ENCODE results near the gene NFATC2. TPM values are rescaled to one million over a fixed set of nuclear protein-coding genes. Genes with fewer than 3 reads are reported as not detected.

Gene NFATC2
- total RNA-seq, 3 donors from 2014 or later = 5.9 to 11.9 (median 10.2) TPM

GRCh38 chr20:51473771-51474170 lies 68.7 kb downstream of the NFATC2 start:
- intact Hi-C loops (cut with DNase I; ENCODE audit: low total_unique reads) = no loop called here
- no peak for TF ChIP-seq CTCF (IDR thresholded peaks at IDR 0.05)
- TF ChIP-seq POLR2A (IDR thresholded peaks at IDR 0.05) = no peak
- TF ChIP-seq POLR2AphosphoS5 (IDR thresholded peaks at IDR 0.05) = no peak
- no peaks in the 10 kb centered on the region for H3K4me1 ChIP-seq

GRCh38 chr20:51473256-51473655 lies 69.3 kb downstream of the NFATC2 start:
- DNase-seq (ENCODE audit: low spot score in 2 of 2) = no peak
- no peak for TF ChIP-seq CTCF (IDR thresholded peaks at IDR 0.05)

More at GRCh38 chr20:51473771-51474170, 68.7 kb downstream of the NFATC2 start:
- Histone ChIP-seq H3K27ac (no peak overlapping the region), H3K36me3 (no peaks in the 10 kb centered on the region), H3K27me3 (no peaks in the 10 kb centered on the region), H3K4me3 (no peak overlapping the region), H3K9me3 (no peaks in the 10 kb centered on the region)
- no peak for DNase-seq (ENCODE audit: low spot score in 2 of 2)

GRCh38 chr20:51470907-51471411 lies 71.6 kb downstream of the NFATC2 start:
- H3K4me3 ChIP-seq = no peak overlapping the region
- no peaks in the 10 kb centered on the region for H3K9me3 ChIP-seq
- TF ChIP-seq POLR2A (IDR thresholded peaks at IDR 0.05) (no peak), CTCF (IDR thresholded peaks at IDR 0.05) (no peak), POLR2AphosphoS5 (IDR thresholded peaks at IDR 0.05) (no peak)
- no peaks in the 10 kb centered on the region for H3K27me3 ChIP-seq
- H3K4me1 ChIP-seq = no peaks in the 10 kb centered on the region
- DNase-seq (ENCODE audit: low spot score in 2 of 2) = no peak
- H3K36me3 ChIP-seq = no peaks in the 10 kb centered on the region
- no peak overlapping the region for H3K27ac ChIP-seq
- intact Hi-C loops (cut with DNase I; ENCODE audit: low total_unique reads) = no loop called here

More at GRCh38 chr20:51473256-51473655, 69.3 kb downstream of the NFATC2 start:
- H3K4me1 ChIP-seq = no peaks in the 10 kb centered on the region
- H3K27me3 ChIP-seq = no peaks in the 10 kb centered on the region
- H3K9me3 ChIP-seq = no peaks in the 10 kb centered on the region
- intact Hi-C loops (cut with DNase I; ENCODE audit: low total_unique reads) = no loop called here
- H3K27ac ChIP-seq = no peak overlapping the region
- H3K4me3 ChIP-seq = no peak overlapping the region
- H3K36me3 ChIP-seq = no peaks in the 10 kb centered on the region

- intact Hi-C loops (cut with DNase I; ENCODE audit: low total_unique reads) = no loop called here
- Histone ChIP-seq H3K4me1 (no peaks in the 10 kb centered on the region), H3K36me3 (no peaks in the 10 kb centered on the region), H3K27me3 (no peaks in the 10 kb centered on the region), H3K27ac (no peak overlapping the region), H3K9me3 (no peaks in the 10 kb centered on the region), H3K4me3 (no peak overlapping the region)
- no peak for DNase-seq (ENCODE audit: low spot score in 2 of 2)
- TF ChIP-seq POLR2AphosphoS5 (IDR thresholded peaks at IDR 0.05) (no peak), CTCF (IDR thresholded peaks at IDR 0.05) (no peak), POLR2A (IDR thresholded peaks at IDR 0.05) (no peak)
Observed at GRCh38 chr20:51470499-51470820, 72.1 kb downstream of the NFATC2 start.

- H3K27ac ChIP-seq = no peak overlapping the region
- H3K4me3 ChIP-seq = no peak overlapping the region
- TF ChIP-seq CTCF (IDR thresholded peaks at IDR 0.05) = no peak
- TF ChIP-seq POLR2AphosphoS5 (IDR thresholded peaks at IDR 0.05) = no peak
- TF ChIP-seq POLR2A (IDR thresholded peaks at IDR 0.05) = no peak
- DNase-seq (ENCODE audit: low spot score in 2 of 2) = no peak
- intact Hi-C loops (cut with DNase I; ENCODE audit: low total_unique reads) = no loop called here
- H3K36me3 ChIP-seq = no peaks in the 10 kb centered on the region
- no peaks in the 10 kb centered on the region for H3K27me3 ChIP-seq
- no peaks in the 10 kb centered on the region for H3K9me3 ChIP-seq
- no peaks in the 10 kb centered on the region for H3K4me1 ChIP-seq
Observed at GRCh38 chr20:51469578-51470498, 72.7 kb downstream of the NFATC2 start.

All from breast epithelium (tissue), 4 donors.